Heart right ventricle (tissue), 16 donors: ENCODE data around the gene CTBP2. TPM values are rescaled to one million over a fixed set of nuclear protein-coding genes. Genes with fewer than 3 reads are reported as not detected.
A peak's percentile ranks its signal among the peaks of the same experiment; 100 is the strongest.

Source experiments
- ATAC-seq, 8 donors: fragments of 200-7000 bp; cut with Tn5 transposase; one replicate each; pipeline ENCODE4 v1.9.1; 2020; ENCODE audit warnings: mild to moderate bottlenecking in 8 of 8, moderate library complexity in 8 of 8, moderate number of reproducible peaks in 1 of 8
- DNase-seq, 2 donors: peaks; one replicate each; pipeline ENCODE4 v3.0.0-alpha.2; 2020
- H3K27ac ChIP-seq, 10 donors: fragments of 200-600 bp; sonication (generic) in 2 of 10; one replicate each; pipeline versions ENCODE4 v1.5.0 to v1.8.0; 2020 to 2022; ENCODE audit warnings: mild to moderate bottlenecking in 3 of 10
- H3K27me3 ChIP-seq, 7 donors: fragments of 200-600 bp; one replicate each; pipeline ENCODE4 v1.8.0; 2021 to 2022; ENCODE audit warnings: mild to moderate bottlenecking in 2 of 7
- H3K36me3 ChIP-seq, 9 donors: fragments of 200-600 bp; sonication (generic) in 1 of 9; one replicate each; pipeline versions ENCODE4 v1.5.0 to v1.8.0; 2020 to 2022; ENCODE audit warnings: mild to moderate bottlenecking in 2 of 9
- H3K4me1 ChIP-seq, 9 donors: fragments of 200-600 bp; sonication (generic) in 1 of 9; one replicate each; pipeline versions ENCODE4 v1.5.0 to v1.8.0; 2020 to 2022; ENCODE audit warnings: mild to moderate bottlenecking in 4 of 9
- H3K4me3 ChIP-seq, 10 donors: fragments of 200-600 bp; sonication (generic) in 2 of 10; one replicate each; pipeline versions ENCODE4 v1.5.0 to v1.8.0; 2020 to 2022; ENCODE audit warnings: mild to moderate bottlenecking in 7 of 10, moderate library complexity in 2 of 10
- H3K9me3 ChIP-seq, 11 donors: fragments of 200-600 bp in 10 of 11; sonication (generic) in 2 of 11; one replicate each; pipeline versions ENCODE4 v1.5.0 to v1.8.0; 2013 to 2022; ENCODE audit warnings: mild to moderate bottlenecking in 2 of 11, control low read depth in 1 of 11, moderate library complexity in 1 of 11
- CTCF ChIP-seq, 9 donors: fragments of 200-600 bp; sonication (generic) in 2 of 9; IDR thresholded peaks; one replicate each; pipeline versions ENCODE4 v1.5.0 to v1.8.0; 2021 to 2022; ENCODE audit warnings: antibody characterized with exemption in 9 of 9, mild to moderate bottlenecking in 5 of 9, moderate library complexity in 1 of 9
- WGBS, 2 donors: extraction: QIAGEN DNeasy Blood & Tissue Kit; methylation state at CpG; one replicate each; pipeline ENCODE4 v1.1.7; 2013; ENCODE audit warnings: inconsistent platforms in 1 of 2; 5-methylcytosine and 5-hydroxymethylcytosine counted together
- intact Hi-C, 10 donors: fragments of 100-400 bp; cut with DNase I; formaldehyde crosslinking; loops; one replicate each; pipeline versions ENCODE4 v1.11.1 to v1.14.2; 2022
- polyA plus RNA-seq, 2 donors: library from polyadenylated mRNA; stranded (reverse); fragments of 200-250 nt; gene quantifications; one replicate each; pipeline ENCODE4 v1.2.3, GENCODE V29; 2013
- total RNA-seq, 10 donors: library from RNA; stranded (reverse); fragmentation: NEBNext Ultra II Directional in 3 of 10; extraction: Animal tissue kit (Norgen Biotek cat#: 25700) in 3 of 10; gene quantifications; one replicate each; pipeline versions ENCODE4 v1.2.1 to v1.2.4, GENCODE V29; 2021 to 2023
- donor health status: Arrhythmogenic right ventricular cardiomyopathy.
- donor health status: ischemic (EF 13 %, LVEDD 7.1; RV severe dilation, severe dysfunction).
- donor health status: healthy with polysubstance abuse.
- donor health status: DM: no; HTN: yes; CAD: no.
- donor health status: DM: no; HTN: no; CAD: no.
- donor health status: ischemic (EF 25% LVEDD 6.9; RV normal size, moderate dysfunction).
- donor health status: ischemic (EF 25% LVEDD 5.7; RV mildly dilated, moderate dysfunction).
- donor health status: healthy.
- donor health status: DM: yes; HTN: yes; CAD: no.
- donor health status: Ischemic cardiomyopathy.
- donor health status: ischemic (EF 35%, LVEDD 5.7; RV mildly dilated, moderate dysfunction).
- donor health status: nonischemic (EF 11% LVEDD 7.7; RV severe dilation, severe dysfunction).
- donor health status: DM: yes; HTN: yes; CAD: no.
- donor health status: PGD.
- donor health status: ischemic (EF 29% LVEDD 5.4; RV normal size, mild dysfunction).
- donor health status: nonischemic (EF 23%, LVEDD 6.1; RV moderate dilation, normal function).

CTBP2 gene
- total and polyA plus RNA-seq, 12 donors, result 14.7 to 36.2 (median 26.0) TPM

GRCh38 chr10:124998624-124999291 lies 161.6 kb downstream of the CTBP2 start:
- Histone ChIP-seq H3K4me1 (peaks cover 30 to 56% (median 42%) of the 10 kb centered on the region in 9 donors), H3K9me3 (no peaks in the 10 kb centered on the region), H3K27me3 (no peaks in the 10 kb centered on the region), H3K36me3 (peaks cover 0 to 99% (median 31%) of the 10 kb centered on the region in 9 donors), H3K4me3 (no peak overlapping the region), H3K27ac (peak overlapping the region in 9 of 10 donors; percentile 46 to 81 (median 71))
- ATAC-seq (peak in 1 of 8 donors; percentile 3), DNase-seq (peak in 1 of 2 donors; percentile 3)
- 66 to 70% methylated on average over 16 of the region's 16 CpGs for WGBS, 2 donors
- no peak for TF ChIP-seq CTCF (IDR thresholded peaks at IDR 0.05)
- intact Hi-C loops, result loop anchor here in 4 of 10 donors (5.0 to 10.0 kb wide), 8 partner anchors 39 to 159 kb away; no protein-coding TSS in a partner anchor

- DNase-seq (peak in 1 of 2 donors; percentile 6), ATAC-seq (no peak)
- no peaks in the 10 kb centered on the region for H3K27me3 ChIP-seq
- peak overlapping the region in 7 of 10 donors; percentile 46 to 81 (median 73) for H3K27ac ChIP-seq
- 80 to 81% methylated on average over 35 of the region's 35 CpGs for WGBS, 2 donors
- H3K9me3 ChIP-seq, result no peaks in the 10 kb centered on the region
- intact Hi-C loops, result loop anchor here in 4 of 10 donors (5.0 to 10.0 kb wide), 8 partner anchors 39 to 159 kb away; no protein-coding TSS in a partner anchor
- no peak overlapping the region for H3K4me3 ChIP-seq
- peaks cover 30 to 56% (median 42%) of the 10 kb centered on the region in 9 donors for H3K4me1 ChIP-seq
- no peak for TF ChIP-seq CTCF (IDR thresholded peaks at IDR 0.05)
- H3K36me3 ChIP-seq, result peaks cover 0 to 99% (median 37%) of the 10 kb centered on the region in 9 donors
These were observed 162.4 kb downstream of the CTBP2 start for GRCh38 chr10:124997771-124998623.

- no peak for TF ChIP-seq CTCF (IDR thresholded peaks at IDR 0.05)
- Histone ChIP-seq H3K4me1 (peaks cover 30 to 56% (median 39%) of the 10 kb centered on the region in 9 donors), H3K36me3 (peaks cover 0 to 99% (median 37%) of the 10 kb centered on the region in 9 donors), H3K27me3 (no peaks in the 10 kb centered on the region), H3K27ac (no peak overlapping the region), H3K9me3 (no peaks in the 10 kb centered on the region), H3K4me3 (no peak overlapping the region)
- ATAC-seq (no peak), DNase-seq (no peak)
- WGBS, 2 donors, result 95 to 97% methylated on average over 11 of the region's 11 CpGs
- intact Hi-C loops, result loop anchor here in 4 of 10 donors (5.0 to 10.0 kb wide), 8 partner anchors 40 to 160 kb away; no protein-coding TSS in a partner anchor
These were observed 163.1 kb downstream of the CTBP2 start for GRCh38 chr10:124997306-124997705.

- no peak for TF ChIP-seq CTCF (IDR thresholded peaks at IDR 0.05)
- WGBS, 2 donors, result 91 to 93% methylated on average over 17 of the region's 17 CpGs
- no peak overlapping the region for H3K27ac ChIP-seq
- no peak for ATAC-seq
- intact Hi-C loops, result loop anchor here in 4 of 10 donors (5.0 to 10.0 kb wide), 8 partner anchors 40 to 160 kb away; no protein-coding TSS in a partner anchor
- H3K27me3 ChIP-seq, result no peaks in the 10 kb centered on the region
- peaks cover 25 to 55% (median 34%) of the 10 kb centered on the region in 9 donors for H3K4me1 ChIP-seq
- H3K36me3 ChIP-seq, result peaks cover 0 to 99% (median 37%) of the 10 kb centered on the region in 9 donors
- no peaks in the 10 kb centered on the region for H3K9me3 ChIP-seq
- H3K4me3 ChIP-seq, result no peak overlapping the region
- no peak for DNase-seq
These were observed 163.5 kb downstream of the CTBP2 start for GRCh38 chr10:124996854-124997215.
